VCaP (cell line): ENCODE results near the gene FSIP1.

Experiments used
- H3K27ac ChIP-seq: fragments of 450-650 bp; 2 replicates; pipeline ENCODE4 v1.5.1; 2017
- TF ChIP-seq, protein P1 (sequence below): fragments of 450-650 bp; conservative IDR thresholded peaks from 2 replicates; pipeline ENCODE4 v1.5.1; 2017; ENCODE audit warnings: mild to moderate bottlenecking, moderate library complexity

The FSIP1 gene

DNA sequence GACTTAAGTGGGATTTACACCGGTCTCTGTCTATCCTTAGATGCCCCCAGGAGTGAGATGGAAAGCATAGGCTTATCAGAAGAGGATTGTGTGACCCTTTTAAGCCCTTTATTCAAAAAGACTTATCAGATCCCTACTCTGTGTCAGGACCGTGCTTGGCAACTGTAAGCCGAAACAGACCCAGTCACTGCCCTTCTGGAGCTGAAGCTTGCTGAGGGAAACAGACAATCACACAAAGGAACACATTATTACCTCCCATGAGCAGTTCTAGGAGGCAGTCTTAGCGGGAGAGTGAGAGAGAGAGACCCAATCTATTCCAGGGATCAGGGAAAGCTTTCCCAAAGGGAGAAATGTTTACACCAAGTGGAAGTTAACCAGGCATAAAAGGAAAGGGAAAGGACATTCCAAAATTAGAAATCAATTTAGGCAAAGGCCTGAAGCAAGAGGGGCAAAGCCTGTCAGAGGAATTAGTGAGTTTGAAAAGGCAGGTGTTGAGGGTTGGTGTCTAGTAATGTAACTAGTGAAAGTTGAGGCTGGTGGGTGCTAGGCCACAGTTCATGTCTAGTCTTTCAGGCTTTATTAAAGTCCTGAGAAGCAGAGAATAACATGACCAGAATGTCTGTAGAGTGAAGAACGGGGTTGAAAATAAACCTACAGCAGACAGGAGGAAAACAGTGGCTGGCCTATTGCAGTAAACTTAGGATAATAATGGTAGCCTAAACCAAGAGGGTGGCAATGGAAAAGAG, 115.1 kb downstream of the FSIP1 start:
- no peak overlapping the region for H3K27ac ChIP-seq

DNA sequence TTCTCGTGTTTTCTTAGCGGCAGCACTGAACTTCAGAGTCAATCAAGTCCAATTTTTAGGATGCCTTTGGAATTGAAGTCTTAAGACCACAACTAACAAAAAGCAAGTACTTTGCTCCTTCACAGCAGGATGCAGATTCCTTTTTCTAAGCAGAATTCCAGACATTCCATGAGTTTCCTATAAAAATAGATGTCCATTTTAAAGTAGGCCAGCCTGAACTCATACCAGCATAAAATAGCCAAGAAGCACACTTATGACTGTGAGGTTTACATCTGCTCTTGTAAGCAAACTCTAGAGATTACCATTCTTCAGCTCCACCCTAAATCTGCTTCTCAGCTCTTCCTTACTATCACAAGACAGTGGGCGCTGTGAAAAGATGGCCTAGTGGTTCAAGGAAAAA, 116.0 kb downstream of the FSIP1 start:
- H3K27ac ChIP-seq, result no peak overlapping the region
- TF ChIP-seq, protein P1, sequence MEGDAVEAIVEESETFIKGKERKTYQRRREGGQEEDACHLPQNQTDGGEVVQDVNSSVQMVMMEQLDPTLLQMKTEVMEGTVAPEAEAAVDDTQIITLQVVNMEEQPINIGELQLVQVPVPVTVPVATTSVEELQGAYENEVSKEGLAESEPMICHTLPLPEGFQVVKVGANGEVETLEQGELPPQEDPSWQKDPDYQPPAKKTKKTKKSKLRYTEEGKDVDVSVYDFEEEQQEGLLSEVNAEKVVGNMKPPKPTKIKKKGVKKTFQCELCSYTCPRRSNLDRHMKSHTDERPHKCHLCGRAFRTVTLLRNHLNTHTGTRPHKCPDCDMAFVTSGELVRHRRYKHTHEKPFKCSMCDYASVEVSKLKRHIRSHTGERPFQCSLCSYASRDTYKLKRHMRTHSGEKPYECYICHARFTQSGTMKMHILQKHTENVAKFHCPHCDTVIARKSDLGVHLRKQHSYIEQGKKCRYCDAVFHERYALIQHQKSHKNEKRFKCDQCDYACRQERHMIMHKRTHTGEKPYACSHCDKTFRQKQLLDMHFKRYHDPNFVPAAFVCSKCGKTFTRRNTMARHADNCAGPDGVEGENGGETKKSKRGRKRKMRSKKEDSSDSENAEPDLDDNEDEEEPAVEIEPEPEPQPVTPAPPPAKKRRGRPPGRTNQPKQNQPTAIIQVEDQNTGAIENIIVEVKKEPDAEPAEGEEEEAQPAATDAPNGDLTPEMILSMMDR, result no peak

More for the DNA sequence above, 115.1 kb downstream of the FSIP1 start:
- TF ChIP-seq, protein P1, result no peak

GRCh38 chr15:39665629-39666250, 116.9 kb downstream of the FSIP1 start:
- TF ChIP-seq, protein P1, result no peak
- no peak overlapping the region for H3K27ac ChIP-seq

DNA sequence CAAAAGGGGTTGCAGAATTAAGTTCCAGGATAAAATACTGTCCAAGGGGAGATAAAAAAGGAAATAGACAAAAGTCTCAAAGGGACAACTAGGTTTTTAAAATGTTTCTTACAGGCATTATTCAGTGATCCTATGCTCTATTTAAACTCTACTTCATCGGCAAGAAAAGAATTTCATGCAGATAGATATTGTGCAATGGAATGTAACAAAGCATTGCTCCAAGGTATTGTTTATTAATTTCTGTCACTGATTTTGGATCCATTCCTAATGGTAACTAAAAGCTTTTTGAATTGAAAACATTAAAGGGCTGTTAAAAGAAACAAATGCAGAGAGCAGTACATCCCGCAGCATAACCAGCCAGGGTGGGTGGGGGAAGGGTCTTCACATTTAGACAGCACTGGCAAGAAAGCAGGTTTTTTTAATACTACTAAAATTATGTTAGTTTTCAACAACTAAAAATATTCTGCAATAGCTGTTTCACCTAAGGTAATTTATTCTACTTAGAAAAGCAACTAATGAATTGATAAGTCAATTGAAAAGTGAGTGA, 118.9 kb downstream of the FSIP1 start:
- TF ChIP-seq, protein P1, result no peak
- H3K27ac ChIP-seq, result no peak overlapping the region

GRCh38 chr15:39661776-39662175, 120.9 kb downstream of the FSIP1 start:
- TF ChIP-seq, protein P1, result no peak
- no peak overlapping the region for H3K27ac ChIP-seq

- H3K27ac ChIP-seq, result no peak overlapping the region
- TF ChIP-seq, protein P1, result no peak
These were observed 123.9 kb downstream of the FSIP1 start for GRCh38 chr15:39658740-39659139.

- no peak overlapping the region for H3K27ac ChIP-seq
- TF ChIP-seq, protein P1, result no peak
These were observed 125.0 kb downstream of the FSIP1 start for GRCh38 chr15:39657668-39658067.
